A673 (cell line): ENCODE data around the gene PCCA. TPM values are rescaled to one million over a fixed set of nuclear protein-coding genes. Genes with fewer than 3 reads are reported as not detected.

Source experiments
- BruUV-seq: library from RNA; stranded (reverse); fragments of 400-500 nt; replicated peaks from 2 replicates; lab custom pipeline; 2021; lab: Mats Ljungman, UMichigan
- CTCF ChIA-PET: fragments of 300-600 bp; sonication (Branson Sonifier 250); formaldehyde crosslinking; loops from one replicate; lab custom pipeline; 2022; ENCODE audit warnings: antibody characterized with exemption; lab: Charles Lee
- POLR2A ChIA-PET: fragments of 300-600 bp; sonication (Branson Sonifier 250); formaldehyde crosslinking; loops from one replicate; lab custom pipeline; 2022; ENCODE audit warnings: antibody characterized with exemption; ENCODE audit not compliant: low non-redundant PET; lab: Charles Lee
- DNase-seq: peaks from one replicate; pipeline ENCODE4 v3.0.0-alpha.2; 2015; ENCODE audit warnings: low spot score
- H3K27ac ChIP-seq: fragments of 200-600 bp; sonication (generic); 2 replicates; pipeline ENCODE4 v1.5.1; 2016; ENCODE audit warnings: mixed run types, low read depth, mild to moderate bottlenecking, mixed read lengths, antibody characterized with exemption, low read length; ENCODE audit not compliant: poor library complexity, severe bottlenecking
- H3K27me3 ChIP-seq: fragments of 200-600 bp; sonication (generic); replicated peaks from 2 replicates; pipeline ENCODE4 v1.6.1; 2017; ENCODE audit warnings: mixed run types, low read depth, mild to moderate bottlenecking, mixed read lengths, antibody characterized with exemption, low read length; ENCODE audit not compliant: insufficient read depth, poor library complexity
- H3K36me3 ChIP-seq: fragments of 200-600 bp; sonication (generic); 2 replicates; pipeline ENCODE4 v1.6.1; 2016; ENCODE audit warnings: mixed run types, mild to moderate bottlenecking, mixed read lengths, antibody characterized with exemption, low read length; ENCODE audit not compliant: insufficient read depth, poor library complexity, severe bottlenecking
- H3K4me1 ChIP-seq: fragments of 200-600 bp; sonication (generic); 2 replicates; pipeline ENCODE4 v1.6.1; 2017; ENCODE audit warnings: mixed run types, mild to moderate bottlenecking, mixed read lengths, antibody characterized with exemption, low read length; ENCODE audit not compliant: insufficient read depth, poor library complexity, severe bottlenecking
- H3K4me3 ChIP-seq: fragments of 200-600 bp; sonication (generic); 2 replicates; pipeline ENCODE4 v1.5.1; 2016; ENCODE audit warnings: low read depth, mixed run types, mild to moderate bottlenecking, mixed read lengths, low read length; ENCODE audit not compliant: poor library complexity, severe bottlenecking
- H3K9me3 ChIP-seq: fragments of 200-600 bp; sonication (generic); 2 replicates; pipeline ENCODE4 v1.6.1; 2016; ENCODE audit warnings: mixed run types, low read depth, mild to moderate bottlenecking, mixed read lengths, antibody characterized with exemption, low read length; ENCODE audit not compliant: poor library complexity, severe bottlenecking
- EZH2 ChIP-seq: fragments of 200-600 bp; sonication (generic); IDR thresholded peaks from 2 replicates; pipeline ENCODE4 v1.6.1; 2017; ENCODE audit warnings: borderline replicate concordance, low read depth, mild to moderate bottlenecking, mixed read lengths, antibody characterized with exemption, low read length; ENCODE audit not compliant: poor library complexity, severe bottlenecking
- intact Hi-C: fragments of 100-400 bp; cut with micrococcal nuclease; formaldehyde crosslinking; loops from one replicate; pipeline ENCODE4 v1.10.0; 2022; ENCODE audit not compliant: unreplicated experiment
- total RNA-seq: library from RNA; stranded (reverse); gene quantifications from 2 replicates; pipeline ENCODE4 v1.2.3, GENCODE V29; 2021
- TF ChIP-seq, protein P1 (sequence below): fragments of 300-800, 200-600 bp; sonication (generic); conservative IDR thresholded peaks from 2 replicates; pipeline ENCODE4 v1.5.1; 2017; ENCODE audit warnings: low read depth, mild to moderate bottlenecking, antibody characterized with exemption, low read length, moderate library complexity, mixed read lengths

Gene PCCA
- total RNA-seq, 1 experiment from 2014 or later: 93.0 TPM

- Histone ChIP-seq H3K4me1 (no peaks in the 10 kb centered on the region), H3K27me3 (no peaks in the 10 kb centered on the region), H3K4me3 (no peak overlapping the region), H3K36me3 (no peaks in the 10 kb centered on the region), H3K27ac (no peak overlapping the region), H3K9me3 (no peaks in the 10 kb centered on the region)
- no TSS peak for BruUV-seq
- CTCF ChIA-PET: no interaction called here
- TF ChIP-seq, protein P1, sequence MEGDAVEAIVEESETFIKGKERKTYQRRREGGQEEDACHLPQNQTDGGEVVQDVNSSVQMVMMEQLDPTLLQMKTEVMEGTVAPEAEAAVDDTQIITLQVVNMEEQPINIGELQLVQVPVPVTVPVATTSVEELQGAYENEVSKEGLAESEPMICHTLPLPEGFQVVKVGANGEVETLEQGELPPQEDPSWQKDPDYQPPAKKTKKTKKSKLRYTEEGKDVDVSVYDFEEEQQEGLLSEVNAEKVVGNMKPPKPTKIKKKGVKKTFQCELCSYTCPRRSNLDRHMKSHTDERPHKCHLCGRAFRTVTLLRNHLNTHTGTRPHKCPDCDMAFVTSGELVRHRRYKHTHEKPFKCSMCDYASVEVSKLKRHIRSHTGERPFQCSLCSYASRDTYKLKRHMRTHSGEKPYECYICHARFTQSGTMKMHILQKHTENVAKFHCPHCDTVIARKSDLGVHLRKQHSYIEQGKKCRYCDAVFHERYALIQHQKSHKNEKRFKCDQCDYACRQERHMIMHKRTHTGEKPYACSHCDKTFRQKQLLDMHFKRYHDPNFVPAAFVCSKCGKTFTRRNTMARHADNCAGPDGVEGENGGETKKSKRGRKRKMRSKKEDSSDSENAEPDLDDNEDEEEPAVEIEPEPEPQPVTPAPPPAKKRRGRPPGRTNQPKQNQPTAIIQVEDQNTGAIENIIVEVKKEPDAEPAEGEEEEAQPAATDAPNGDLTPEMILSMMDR: no peak
- TF ChIP-seq EZH2: no peak
- intact Hi-C loops: no loop called here
- POLR2A ChIA-PET: no interaction called here
- no peak for DNase-seq
These were observed 124.1 kb downstream of the PCCA start for GRCh38 chr13:100212904-100213553.

GRCh38 chr13:100213576-100213975 is 124.7 kb downstream of the PCCA start:
- BruUV-seq: no TSS peak
- no peak for DNase-seq
- ChIA-PET POLR2A (no interaction called here), CTCF (no interaction called here)
- no peaks in the 10 kb centered on the region for H3K4me1 ChIP-seq
- TF ChIP-seq, protein P1: no peak
- no peak for TF ChIP-seq EZH2
- H3K27me3 ChIP-seq: no peaks in the 10 kb centered on the region
- no peaks in the 10 kb centered on the region for H3K9me3 ChIP-seq
- H3K4me3 ChIP-seq: no peak overlapping the region
- no peak overlapping the region for H3K27ac ChIP-seq
- intact Hi-C loops: no loop called here
- no peaks in the 10 kb centered on the region for H3K36me3 ChIP-seq

GRCh38 chr13:100214886-100215285 is 126.0 kb downstream of the PCCA start:
- Histone ChIP-seq H3K4me3 (no peak overlapping the region), H3K27ac (no peak overlapping the region), H3K36me3 (no peaks in the 10 kb centered on the region), H3K4me1 (no peaks in the 10 kb centered on the region), H3K27me3 (no peaks in the 10 kb centered on the region), H3K9me3 (no peaks in the 10 kb centered on the region)
- CTCF ChIA-PET: no interaction called here
- TF ChIP-seq, protein P1: no peak
- no peak for TF ChIP-seq EZH2
- DNase-seq: no peak
- no TSS peak for BruUV-seq
- POLR2A ChIA-PET: no interaction called here
- intact Hi-C loops: no loop called here
